Measurements from ENCODE around the gene ALG12.

ALG12 gene

GRCh38 chr22:49886346-49887063, 31.7 kb downstream of the ALG12 start:
- Mint-ChIP-seq H3K27ac (no peak overlapping the region), H3K36me3 (ENCODE audit: low read depth) (peaks cover 100% of the 10 kb centered on the region), H3K4me3 (no peak overlapping the region), H3K9me3 (peaks cover 100% of the 10 kb centered on the region), H3K27me3 (ENCODE audit: low read depth, poor library complexity) (peaks cover 3% of the 10 kb centered on the region), H3K4me1 (peaks cover 12% of the 10 kb centered on the region)
- no peak for TF ChIP-seq CTCF (IDR thresholded peaks at IDR 0.05)
- DNase-seq, result no peak

- H3K27ac Mint-ChIP-seq, result no peak overlapping the region
- H3K9me3 Mint-ChIP-seq, result peaks cover 96% of the 10 kb centered on the region
- H3K36me3 Mint-ChIP-seq (ENCODE audit: low read depth), result peaks cover 97% of the 10 kb centered on the region
- peaks cover 12% of the 10 kb centered on the region for H3K4me1 Mint-ChIP-seq
- TF ChIP-seq CTCF (IDR thresholded peaks at IDR 0.05), result no peak
- H3K27me3 Mint-ChIP-seq (ENCODE audit: low read depth, poor library complexity), result peaks cover 3% of the 10 kb centered on the region
- H3K4me3 Mint-ChIP-seq, result no peak overlapping the region
- DNase-seq, result no peak
These were observed 32.4 kb downstream of the ALG12 start for GRCh38 chr22:49885881-49886280.

- peaks cover 12% of the 10 kb centered on the region for H3K4me1 Mint-ChIP-seq
- peaks cover 96% of the 10 kb centered on the region for H3K9me3 Mint-ChIP-seq
- H3K27me3 Mint-ChIP-seq (ENCODE audit: low read depth, poor library complexity), result peaks cover 3% of the 10 kb centered on the region
- TF ChIP-seq CTCF (IDR thresholded peaks at IDR 0.05), result no peak
- H3K4me3 Mint-ChIP-seq, result no peak overlapping the region
- peaks cover 96% of the 10 kb centered on the region for H3K36me3 Mint-ChIP-seq (ENCODE audit: low read depth)
- H3K27ac Mint-ChIP-seq, result no peak overlapping the region
- no peak for DNase-seq
These were observed 33.0 kb downstream of the ALG12 start for GRCh38 chr22:49885281-49885680.

- no peak for DNase-seq
- Mint-ChIP-seq H3K36me3 (ENCODE audit: low read depth) (peaks cover 96% of the 10 kb centered on the region), H3K4me1 (peaks cover 12% of the 10 kb centered on the region), H3K27ac (no peak overlapping the region), H3K27me3 (ENCODE audit: low read depth, poor library complexity) (peaks cover 3% of the 10 kb centered on the region), H3K4me3 (no peak overlapping the region), H3K9me3 (peaks cover 96% of the 10 kb centered on the region)
- no peak for TF ChIP-seq CTCF (IDR thresholded peaks at IDR 0.05)
These were observed 33.6 kb downstream of the ALG12 start for GRCh38 chr22:49884503-49885260.

- no peak overlapping the region for H3K4me3 Mint-ChIP-seq
- H3K27me3 Mint-ChIP-seq (ENCODE audit: low read depth, poor library complexity), result peaks cover 3% of the 10 kb centered on the region
- H3K4me1 Mint-ChIP-seq, result peaks cover 12% of the 10 kb centered on the region
- H3K27ac Mint-ChIP-seq, result peak overlapping the region; percentile 87
- DNase-seq, result no peak
- TF ChIP-seq CTCF (IDR thresholded peaks at IDR 0.05), result no peak
- peaks cover 96% of the 10 kb centered on the region for H3K9me3 Mint-ChIP-seq
- H3K36me3 Mint-ChIP-seq (ENCODE audit: low read depth), result peaks cover 96% of the 10 kb centered on the region
These were observed 34.2 kb downstream of the ALG12 start for GRCh38 chr22:49884075-49884474.
